Measurements from ENCODE around the gene LAMB2. TPM values are rescaled to one million over a fixed set of nuclear protein-coding genes. Genes with fewer than 3 reads are reported as not detected.

LAMB2 gene
- 0.61 and 2.9 TPM in 2 replicates for total RNA-seq (2013; cell fraction: nucleolus; rRNA removed)
- total RNA-seq (2014; rRNA removed), result 0.23 TPM in 1 of 2 replicates, not detected in the other
- not detected in 2 replicates for total RNA-seq (2014; rRNA removed; fragmentation: Illumina TruSeq; extraction: Trizol)
- total RNA-seq (2021), result 3.2 and 3.3 TPM in 2 replicates
- polyA plus RNA-seq (2011; ENCODE audit: low read depth), result not detected
- 0.18 TPM in 1 of 2 replicates, not detected in the other for polyA plus RNA-seq (2011; rRNA removed)
- 0.15 and 0.42 TPM in 2 replicates for polyA plus RNA-seq (2011; cell fraction: cytosol; rRNA removed)
- polyA plus RNA-seq (2011; cell fraction: nucleus; rRNA removed), result 3.9 and 5.4 TPM in 2 replicates
- polyA plus RNA-seq (2012), result 0.44 TPM in 1 of 2 replicates, not detected in the other
- polyA plus RNA-seq (2014; fragmentation: Illumina TruSeq; extraction: Trizol), result 0.13 TPM in 1 of 2 replicates, not detected in the other
- not detected for polyA plus RNA-seq (2014; fragmentation: Nextera tagmentation; extraction: Ambion mirVana)
- polyA plus RNA-seq (2014; rRNA removed), result 0.24 and 0.64 TPM in 2 replicates
- 1 to 10 TPM in 1 of 2 experiments, under 1 TPM in 1; 0.67 to 1.0 TPM for polyA plus RNA-seq (2016; fragmentation: Nextera tagmentation; extraction: Ambion mirVana)
- 0.31 TPM in 1 of 2 replicates, not detected in the other for polyA minus RNA-seq (2011; rRNA and poly(A)+ RNA removed)
- polyA minus RNA-seq (2011; cell fraction: cytosol; rRNA and poly(A)+ RNA removed), result not detected in 2 replicates
- polyA minus RNA-seq (2011; cell fraction: nucleus; rRNA and poly(A)+ RNA removed), result 0.97 TPM in 1 of 2 replicates, not detected in the other
- Bru-seq, nascent RNA, result percentile 18 among the genes with signal in this experiment
- BruChase-seq, experiment 1, labeled RNA remaining after a 6-hour chase, result percentile 16 among the genes with signal in this experiment
- BruChase-seq, experiment 2, labeled RNA remaining after a 2-hour chase, result percentile 19 among the genes with signal in this experiment
- long read RNA-seq, experiment 1, result 0 reads
- long read RNA-seq, experiment 2, result 0 reads

DNA sequence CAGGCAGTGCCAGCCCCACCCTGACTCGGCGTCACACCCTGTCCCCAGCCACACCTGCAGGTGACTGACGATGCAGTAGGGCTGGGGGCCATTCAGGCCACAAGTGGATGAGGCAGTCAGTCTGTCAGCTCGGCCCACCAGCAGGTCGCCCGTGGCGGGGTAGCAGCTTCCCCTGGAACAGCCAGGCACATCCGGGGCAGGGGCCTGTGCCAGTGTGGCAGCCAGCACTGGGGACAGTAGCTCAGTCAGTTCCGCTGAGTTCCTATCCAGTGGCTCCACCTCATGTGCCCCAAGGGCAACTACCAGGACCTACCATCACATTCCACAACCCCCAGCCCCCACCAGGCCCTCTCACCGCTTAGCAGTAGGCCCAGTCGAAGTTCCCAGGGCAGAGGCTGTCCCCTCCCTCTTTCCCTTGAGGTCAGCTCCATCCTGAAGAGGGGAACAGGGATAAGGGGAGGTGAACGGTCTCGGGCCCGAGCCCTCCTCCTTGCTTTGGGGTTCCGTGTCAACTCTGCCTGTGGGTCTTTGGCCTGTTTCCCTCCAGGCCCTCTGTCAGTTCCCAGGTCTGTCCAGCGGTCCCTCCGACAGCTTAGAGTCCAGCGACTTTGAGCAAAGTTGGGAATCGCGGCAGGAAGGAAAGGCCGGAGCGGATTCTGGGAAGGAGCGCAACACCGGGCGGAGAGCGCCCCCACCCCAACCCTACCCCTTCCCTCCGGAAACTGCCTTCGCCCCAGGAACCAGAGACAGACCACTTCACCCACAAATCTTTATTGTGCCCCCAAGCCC, at the start of gene LAMB2:
LAMB2 (minus strand) TSS at position 614 of the 789 bp plus-strand sequence; CDS start at position 431, 183 bp downstream.
- no peak for FAIRE-seq
- SMC1A ChIA-PET (ENCODE audit: uncharacterized antibody, unreplicated experiment), result no interaction called here
- no peaks in the 10 kb centered on the region for H3K36me3 ChIP-seq (ENCODE audit: control insufficient read depth in 2 of 2, insufficient read depth in 2 of 2, low read length in 1 of 2)
- peaks cover 3 to 4% of the 10 kb centered on the region in 2 experiments; a peak in 2 of 4 replicates for H3K27me3 ChIP-seq (replicated peaks in 1 of 2; ENCODE audit: control insufficient read depth in 2 of 2, insufficient read depth in 2 of 2, low read length in 1 of 2)
- POLR2A ChIA-PET, result no interaction called here
- H3K9ac ChIP-seq (ENCODE audit: control insufficient read depth, insufficient read depth, low read length), result no peak within 1 kb of the TSS
- H2AFZ ChIP-seq (ENCODE audit: control insufficient read depth, low read depth, low read length), result no peak within 1 kb of the TSS
- no peak for DNase-seq (ENCODE audit: low read depth, low spot score)
- H3K4me3 ChIP-seq, result no peak within 1 kb of the TSS
- in situ Hi-C loops (cut with MboI), result no loop called here
- H3K27ac ChIP-seq (ENCODE audit: control insufficient read depth, insufficient read depth), result no peak within 1 kb of the TSS
- no peak for TF ChIP-seq PAX5 (IDR thresholded peaks at IDR 0.05; ENCODE audit: borderline replicate concordance, low read depth, low read length)
- intact Hi-C loops (cut with micrococcal nuclease; ENCODE audit: unreplicated experiment), result no loop called here
- RAD21 ChIA-PET (ENCODE audit: unreplicated experiment), result interaction anchor here (0.6 kb wide), 1 partner anchor 1964 kb away, joined by 3 read pairs; no protein-coding TSS in a partner anchor
- CTCF ChIA-PET, result interaction anchor here (0.6 to 1.0 kb wide), 2 partner anchors 145 to 297 kb away, joined by 3 to 8 read pairs; no protein-coding TSS in a partner anchor
- no peaks in the 10 kb centered on the region for H3K4me1 ChIP-seq (ENCODE audit: control insufficient read depth, insufficient read depth, low read length)
- no peak within 1 kb of the TSS for H3K4me2 ChIP-seq (ENCODE audit: control insufficient read depth, insufficient read depth)
- no TSS peak for BruUV-seq (replicated peaks)
- H3K79me2 ChIP-seq (ENCODE audit: control insufficient read depth, insufficient read depth, low read length), result no peaks in the 10 kb centered on the region
- no peaks in the 10 kb centered on the region for H4K20me1 ChIP-seq (ENCODE audit: control insufficient read depth, insufficient read depth)
- ATAC-seq, result peak; percentile 40; the same call in 2 of the 3 replicates
- WGBS (ENCODE audit: insufficient coverage, insufficient replicate concordance, low lambda C conversion rate, missing lambda C conversion rate), result 19% methylated on average over 19 of the region's 28 CpGs
- no peaks in the 10 kb centered on the region for H3K9me3 ChIP-seq (replicated peaks; ENCODE audit: control insufficient read depth, insufficient read depth, low read length)

DNA sequence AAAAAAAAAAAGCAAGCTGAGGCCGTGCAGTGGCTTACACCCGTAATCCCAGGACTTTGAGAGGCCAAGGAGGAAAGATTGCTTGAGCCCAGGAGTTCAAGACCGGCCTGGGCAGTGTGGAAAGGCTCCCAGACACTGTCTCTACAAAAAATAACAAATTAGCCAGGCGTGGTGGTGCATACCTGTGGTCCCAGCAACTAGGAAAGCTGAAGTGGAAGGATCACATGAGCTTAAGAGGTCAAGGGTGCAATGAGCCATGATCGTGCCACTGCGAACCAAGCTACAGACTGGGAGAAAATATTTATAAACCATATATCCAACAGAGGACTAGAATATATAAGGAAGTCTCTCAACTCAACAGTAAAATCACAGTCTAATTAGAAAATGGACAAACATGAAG, 48.5 kb upstream of the LAMB2 start:
- ChIA-PET RAD21 (ENCODE audit: unreplicated experiment) (interaction anchor here (1.3 kb wide), 1 partner anchor 11 kb away, joined by 3 read pairs; no protein-coding TSS in a partner anchor), POLR2A (no interaction called here), SMC1A (ENCODE audit: uncharacterized antibody, unreplicated experiment) (no interaction called here), CTCF (interaction anchor here (4.0 kb wide), 1 partner anchor 11 kb away, joined by 17 read pairs; the partner anchor contains the start of gene KLHDC8B)
- BruUV-seq (replicated peaks), result no TSS peak
- Histone ChIP-seq H3K36me3 (ENCODE audit: control insufficient read depth in 2 of 2, insufficient read depth in 2 of 2, low read length in 1 of 2) (no peaks in the 10 kb centered on the region), H3K27ac (ENCODE audit: control insufficient read depth, insufficient read depth) (no peak overlapping the region), H2AFZ (ENCODE audit: control insufficient read depth, low read depth, low read length) (no peak overlapping the region), H3K4me2 (ENCODE audit: control insufficient read depth, insufficient read depth) (no peak overlapping the region), H3K9ac (ENCODE audit: control insufficient read depth, insufficient read depth, low read length) (no peak overlapping the region), H3K79me2 (ENCODE audit: control insufficient read depth, insufficient read depth, low read length) (no peaks in the 10 kb centered on the region), H3K4me3 (no peak overlapping the region), H3K9me3 (replicated peaks; ENCODE audit: control insufficient read depth, insufficient read depth, low read length) (no peaks in the 10 kb centered on the region), H4K20me1 (ENCODE audit: control insufficient read depth, insufficient read depth) (no peaks in the 10 kb centered on the region), H3K27me3 (replicated peaks in 1 of 2; ENCODE audit: control insufficient read depth in 2 of 2, insufficient read depth in 2 of 2, low read length in 1 of 2) (no peaks in the 10 kb centered on the region), H3K4me1 (ENCODE audit: control insufficient read depth, insufficient read depth, low read length) (no peaks in the 10 kb centered on the region)
- DNase-seq (ENCODE audit: low read depth, low spot score) (no peak), ATAC-seq (no peak), FAIRE-seq (no peak)
- 35% methylated on average over 6 of the region's 6 CpGs for WGBS (ENCODE audit: insufficient coverage, insufficient replicate concordance, low lambda C conversion rate, missing lambda C conversion rate)
- in situ Hi-C loops (cut with MboI) (no loop called here), intact Hi-C loops (cut with micrococcal nuclease; ENCODE audit: unreplicated experiment) (no loop called here)
- no peak for TF ChIP-seq ZSCAN29 (IDR thresholded peaks at IDR 0.05)
- no peak for TF ChIP-seq SIN3A (IDR thresholded peaks at IDR 0.05; ENCODE audit: low read depth, low read length)
